D721Med (cell line): ENCODE data around the gene CNNM3.

Experiments used
- DNase-seq: peaks from one replicate; pipeline ENCODE4 v3.0.0; 2011; ENCODE audit warnings: low spot score; ENCODE audit not compliant: insufficient read length
- FAIRE-seq: peaks from 2 replicates; lab custom pipeline; 2011; peaks lifted over from hg19 to GRCh38; lab: Jason Lieb, UNC
- TF ChIP-seq, protein P1 (sequence below): IDR thresholded peaks from 2 replicates; pipeline ENCODE4 v1.5.1; 2012; ENCODE audit warnings: mild to moderate bottlenecking, control low read depth; ENCODE audit not compliant: insufficient read depth; ENCODE audit errors: missing control alignments

Gene CNNM3

GRCh38 chr2:96830044-96830562, 14.0 kb downstream of the CNNM3 start:
- FAIRE-seq (no peak), DNase-seq (no peak)
- TF ChIP-seq, protein P1, sequence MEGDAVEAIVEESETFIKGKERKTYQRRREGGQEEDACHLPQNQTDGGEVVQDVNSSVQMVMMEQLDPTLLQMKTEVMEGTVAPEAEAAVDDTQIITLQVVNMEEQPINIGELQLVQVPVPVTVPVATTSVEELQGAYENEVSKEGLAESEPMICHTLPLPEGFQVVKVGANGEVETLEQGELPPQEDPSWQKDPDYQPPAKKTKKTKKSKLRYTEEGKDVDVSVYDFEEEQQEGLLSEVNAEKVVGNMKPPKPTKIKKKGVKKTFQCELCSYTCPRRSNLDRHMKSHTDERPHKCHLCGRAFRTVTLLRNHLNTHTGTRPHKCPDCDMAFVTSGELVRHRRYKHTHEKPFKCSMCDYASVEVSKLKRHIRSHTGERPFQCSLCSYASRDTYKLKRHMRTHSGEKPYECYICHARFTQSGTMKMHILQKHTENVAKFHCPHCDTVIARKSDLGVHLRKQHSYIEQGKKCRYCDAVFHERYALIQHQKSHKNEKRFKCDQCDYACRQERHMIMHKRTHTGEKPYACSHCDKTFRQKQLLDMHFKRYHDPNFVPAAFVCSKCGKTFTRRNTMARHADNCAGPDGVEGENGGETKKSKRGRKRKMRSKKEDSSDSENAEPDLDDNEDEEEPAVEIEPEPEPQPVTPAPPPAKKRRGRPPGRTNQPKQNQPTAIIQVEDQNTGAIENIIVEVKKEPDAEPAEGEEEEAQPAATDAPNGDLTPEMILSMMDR = no peak

DNA sequence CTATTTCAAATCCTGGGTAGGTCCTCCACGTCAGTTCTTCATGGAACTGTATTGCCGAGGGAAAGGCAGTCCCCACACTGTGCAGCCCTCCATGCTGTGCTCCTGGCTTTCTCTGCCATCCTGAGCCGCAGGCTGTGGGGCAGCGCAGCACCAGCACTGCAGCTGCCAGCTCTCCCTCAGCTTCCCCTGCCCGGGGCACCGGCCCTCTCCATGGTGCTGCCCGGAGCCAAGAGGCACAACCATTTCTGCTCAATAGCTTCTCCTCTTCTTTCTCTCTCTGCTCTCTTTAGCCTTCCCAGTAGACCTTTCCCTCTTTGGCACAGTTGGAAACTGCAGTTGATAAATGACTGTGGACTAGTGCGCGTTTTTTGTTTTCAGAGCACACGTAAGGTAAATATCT, 15.6 kb downstream of the CNNM3 start:
- DNase-seq (no peak), FAIRE-seq (no peak)

GRCh38 chr2:96832408-96832753, 16.3 kb downstream of the CNNM3 start:
- TF ChIP-seq, protein P1 = no peak
- DNase-seq (no peak), FAIRE-seq (no peak)

More for the DNA sequence above, 15.6 kb downstream of the CNNM3 start:
- TF ChIP-seq, protein P1 = no peak

DNA sequence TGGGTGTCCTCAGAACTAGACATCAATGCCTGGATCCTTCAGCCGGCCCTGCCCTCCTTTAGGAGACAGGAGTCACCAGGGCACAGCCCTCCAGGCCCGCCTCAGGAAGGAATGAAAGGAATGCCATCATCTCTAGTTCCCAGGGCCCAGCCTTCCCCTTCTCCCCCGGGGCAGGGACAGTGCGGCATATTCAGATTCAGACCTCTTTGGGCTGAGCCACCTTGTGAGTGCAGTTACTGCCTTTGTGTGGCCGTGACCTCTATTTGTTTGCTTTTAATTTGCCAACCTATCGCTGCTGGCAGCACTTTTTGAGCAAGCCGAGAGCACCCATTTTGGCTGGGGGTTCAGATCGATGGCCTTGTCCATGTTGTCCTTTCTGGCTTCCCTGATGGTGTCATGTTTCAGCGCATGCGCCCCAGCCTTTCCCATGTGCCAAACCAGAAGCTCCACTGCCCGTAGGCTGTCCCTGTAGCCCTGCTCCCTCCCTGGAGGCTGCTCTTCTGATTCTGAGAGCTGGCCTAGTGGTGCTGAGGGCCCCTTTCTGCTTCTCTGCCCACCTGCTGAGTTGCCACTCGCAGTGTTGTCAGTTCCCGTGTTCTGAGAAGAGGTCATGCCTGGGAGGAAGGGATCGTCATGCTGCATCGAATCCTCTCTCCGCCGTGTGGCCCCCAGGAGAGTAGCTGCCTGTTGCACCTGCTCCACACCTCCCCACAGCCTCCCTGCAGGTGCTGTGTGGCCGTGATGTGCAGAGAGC, 16.9 kb downstream of the CNNM3 start:
- DNase-seq = no peak
- TF ChIP-seq, protein P1 = no peak
- no peak for FAIRE-seq

- DNase-seq (no peak), FAIRE-seq (no peak)
- TF ChIP-seq, protein P1 = no peak
These were observed 19.8 kb downstream of the CNNM3 start for GRCh38 chr2:96835830-96836229.

DNA sequence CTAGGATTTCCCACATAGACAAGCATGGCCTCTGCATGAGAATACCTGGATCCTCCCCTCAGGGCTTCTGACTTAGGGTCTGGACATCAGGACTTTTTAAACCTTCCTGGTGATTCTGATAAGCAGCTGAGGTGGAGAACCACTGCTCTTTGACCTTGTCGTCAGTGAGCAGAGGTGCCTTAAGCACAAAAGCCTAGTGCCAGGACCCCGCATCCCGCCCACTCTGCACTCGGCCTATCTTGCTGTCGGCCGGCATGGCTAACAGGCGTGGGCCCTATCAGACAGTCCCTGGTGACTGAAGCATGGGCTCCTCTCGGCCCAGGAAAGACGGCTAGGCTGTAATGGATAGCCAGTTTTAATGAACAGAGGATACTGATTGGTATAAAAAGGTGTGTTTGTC, 21.5 kb downstream of the CNNM3 start:
- FAIRE-seq (no peak), DNase-seq (no peak)
- TF ChIP-seq, protein P1 = no peak
